ENCODE measurements around the gene SUN5.
"Not testable (repeated sequence)": the region's sequence is repeated elsewhere in the genome, so short reads cannot be mapped to it uniquely, and the experiment has no call there.

- not testable (repeated sequence) for TF ChIP-seq POLR2AphosphoS5, POLR2A (IDR thresholded peaks at IDR 0.05; ENCODE audit: low read depth, low read length)
Measured at GRCh38 chr20:32974204-32975064, 29.8 kb downstream of the SUN5 start.

Measured in GM12892 (cell line).